ENCODE data around the gene PDE6B.

Gene PDE6B

DNA sequence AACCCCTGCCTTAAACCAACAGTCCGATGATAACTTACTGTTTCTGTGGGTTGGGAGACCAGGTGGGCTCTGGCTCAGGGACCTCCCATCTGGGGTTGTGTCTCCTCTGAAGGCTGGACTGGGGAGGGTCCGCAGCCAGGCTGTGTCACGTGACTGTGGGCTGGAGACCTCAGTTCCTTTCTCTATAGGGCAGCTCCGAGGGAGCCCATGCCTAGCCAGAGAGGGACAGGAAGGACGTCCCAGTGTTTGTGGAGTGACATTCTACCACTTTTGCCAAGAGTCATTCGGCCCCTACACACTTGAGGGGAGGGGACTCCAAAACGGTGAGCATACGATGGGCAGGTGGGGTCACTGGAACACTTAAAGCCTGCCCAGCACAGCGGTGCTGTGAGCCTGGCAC lies 84.7 kb downstream of the PDE6B start:
- Histone ChIP-seq H3K27ac (ENCODE audit: low read length) (no peak overlapping the region), H3K4me3 (ENCODE audit: low read depth in 1 of 2, low read length in 2 of 2) (no peak overlapping the region), H3K27me3 (ENCODE audit: low read depth, low read length) (no peaks in the 10 kb centered on the region), H3K9me3 (ENCODE audit: control insufficient read depth in 1 of 2, low read length in 2 of 2) (no peaks in the 10 kb centered on the region), H3K4me1 (ENCODE audit: control insufficient read depth in 1 of 2, insufficient read depth in 2 of 2, low read length in 2 of 2) (peaks cover 13 to 25% of the 10 kb centered on the region in 2 donors), H3K36me3 (ENCODE audit: control insufficient read depth in 1 of 2, insufficient read depth in 2 of 2, low read length in 2 of 2) (peaks cover 0 to 7% of the 10 kb centered on the region in 2 donors)

DNA sequence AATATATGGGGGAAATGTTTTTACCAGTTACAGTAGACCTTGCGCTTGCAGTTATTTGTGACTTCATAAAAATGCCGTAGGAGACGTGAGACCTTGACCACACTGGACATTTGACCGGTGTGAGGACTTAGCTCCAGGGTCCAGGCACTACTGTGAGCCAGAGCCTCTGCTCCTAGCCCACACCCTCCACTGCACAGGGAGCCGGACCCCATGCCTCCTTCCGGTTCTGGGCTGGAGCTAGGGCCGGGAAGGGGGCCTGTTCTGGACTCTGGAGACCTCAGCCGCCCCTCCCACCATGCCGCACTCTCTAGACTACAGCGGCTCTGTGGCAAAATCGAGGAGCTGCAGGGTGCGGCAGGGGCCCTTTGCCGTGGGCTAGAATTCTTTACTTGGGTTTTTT lies 85.5 kb downstream of the PDE6B start:
- no peak overlapping the region for H3K4me3 ChIP-seq (ENCODE audit: low read depth in 1 of 2, low read length in 2 of 2)
- peaks cover 12 to 25% of the 10 kb centered on the region in 2 donors for H3K4me1 ChIP-seq (ENCODE audit: control insufficient read depth in 1 of 2, insufficient read depth in 2 of 2, low read length in 2 of 2)
- no peak overlapping the region for H3K27ac ChIP-seq (ENCODE audit: low read length)

DNA sequence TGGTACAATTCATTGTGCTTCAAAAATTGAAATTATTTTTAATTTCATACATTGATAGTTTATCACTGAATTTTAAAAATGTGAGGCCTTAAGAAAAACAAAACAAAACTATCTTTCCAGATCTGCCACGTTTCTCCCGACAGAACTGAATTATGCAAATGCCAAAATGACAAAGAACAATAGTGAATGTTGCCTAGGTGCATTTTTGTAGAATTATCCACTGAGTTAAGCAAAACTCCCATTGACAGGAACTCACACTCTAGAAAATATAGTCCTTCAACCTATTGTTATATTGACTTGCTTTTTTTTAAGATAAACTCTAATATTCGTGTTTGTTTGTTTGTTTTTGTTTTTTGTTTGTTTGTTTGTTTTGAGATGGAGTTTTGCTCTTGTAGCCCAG lies 86.7 kb downstream of the PDE6B start:
- no peak overlapping the region for H3K4me3 ChIP-seq (ENCODE audit: low read depth in 1 of 2, low read length in 2 of 2)
- peaks cover 9 to 20% of the 10 kb centered on the region in 2 donors for H3K4me1 ChIP-seq (ENCODE audit: control insufficient read depth in 1 of 2, insufficient read depth in 2 of 2, low read length in 2 of 2)
- H3K27ac ChIP-seq (ENCODE audit: low read length): no peak overlapping the region
- H3K27me3 ChIP-seq (ENCODE audit: low read depth, low read length): no peaks in the 10 kb centered on the region
- H3K9me3 ChIP-seq (ENCODE audit: control insufficient read depth in 1 of 2, low read length in 2 of 2): no peaks in the 10 kb centered on the region
- H3K36me3 ChIP-seq (ENCODE audit: control insufficient read depth in 1 of 2, insufficient read depth in 2 of 2, low read length in 2 of 2): peaks cover 0 to 7% of the 10 kb centered on the region in 2 donors

More for the DNA sequence above, 85.5 kb downstream of the PDE6B start:
- H3K9me3 ChIP-seq (ENCODE audit: control insufficient read depth in 1 of 2, low read length in 2 of 2): no peaks in the 10 kb centered on the region
- no peaks in the 10 kb centered on the region for H3K27me3 ChIP-seq (ENCODE audit: low read depth, low read length)
- H3K36me3 ChIP-seq (ENCODE audit: control insufficient read depth in 1 of 2, insufficient read depth in 2 of 2, low read length in 2 of 2): peaks cover 0 to 7% of the 10 kb centered on the region in 2 donors

DNA sequence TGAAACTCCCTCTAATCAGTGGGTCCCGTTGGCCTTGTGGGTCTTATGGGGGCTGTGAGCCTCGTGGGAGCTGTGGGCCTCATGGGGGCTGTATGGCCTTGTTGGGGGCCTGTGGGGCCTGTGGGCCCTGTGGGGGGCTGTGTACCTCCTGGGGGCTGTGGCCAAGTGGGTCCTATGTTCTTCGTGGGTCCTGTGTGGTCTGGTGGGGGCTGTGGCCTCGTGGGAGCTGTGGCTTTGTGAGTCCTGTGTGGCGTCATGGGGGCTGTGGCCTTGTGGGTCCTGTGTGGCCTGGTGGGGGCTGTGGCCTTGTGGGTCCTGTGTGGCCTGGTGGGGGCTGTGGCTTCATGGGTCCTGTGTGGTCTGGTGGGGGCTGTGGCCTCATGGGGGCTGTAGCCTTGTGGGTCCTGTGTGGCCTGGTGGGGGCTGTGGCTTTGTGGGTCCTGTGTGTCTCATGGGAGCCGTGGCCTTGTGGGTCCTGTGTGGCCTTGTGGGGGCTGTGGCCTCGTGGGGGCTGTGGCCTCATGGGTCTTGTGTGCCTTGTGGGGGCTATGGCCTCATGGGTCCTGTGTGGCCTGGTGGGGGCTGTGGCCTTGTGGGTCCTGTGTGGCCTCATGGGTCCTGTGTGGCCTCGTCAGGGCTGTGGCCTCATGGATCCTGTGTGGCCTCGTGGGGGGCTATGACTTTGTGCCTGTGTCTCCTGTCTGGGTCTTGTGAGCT lies 87.7 kb downstream of the PDE6B start:
- H3K36me3 ChIP-seq (ENCODE audit: control insufficient read depth in 1 of 2, insufficient read depth in 2 of 2, low read length in 2 of 2): peaks cover 0 to 7% of the 10 kb centered on the region in 2 donors
- peaks cover 6 to 10% of the 10 kb centered on the region in 2 donors for H3K4me1 ChIP-seq (ENCODE audit: control insufficient read depth in 1 of 2, insufficient read depth in 2 of 2, low read length in 2 of 2)
- H3K4me3 ChIP-seq (ENCODE audit: low read depth in 1 of 2, low read length in 2 of 2): no peak overlapping the region
- H3K27me3 ChIP-seq (ENCODE audit: low read depth, low read length): no peaks in the 10 kb centered on the region
- no peaks in the 10 kb centered on the region for H3K9me3 ChIP-seq (ENCODE audit: control insufficient read depth in 1 of 2, low read length in 2 of 2)
- H3K27ac ChIP-seq (ENCODE audit: low read length): no peak overlapping the region

DNA sequence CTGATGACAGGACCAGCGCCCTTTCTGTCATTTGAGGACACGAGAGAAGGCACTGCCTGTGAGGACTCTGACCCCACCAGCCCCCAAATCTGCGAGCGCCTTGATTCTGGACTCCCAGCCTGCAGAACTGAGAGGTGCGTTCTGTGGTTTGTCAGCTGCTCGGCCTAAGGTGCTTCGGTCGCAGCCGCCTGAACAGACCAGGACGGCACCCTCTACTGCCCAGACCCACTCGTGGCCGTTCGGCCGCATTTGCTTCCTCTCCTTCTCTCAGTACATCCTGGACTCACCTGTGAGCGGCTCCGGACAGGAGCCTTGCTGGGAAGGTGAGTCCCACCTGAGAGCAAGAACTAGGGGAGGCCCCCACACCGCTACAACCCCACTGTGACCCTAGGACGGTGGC lies 88.7 kb downstream of the PDE6B start:
- Histone ChIP-seq H3K9me3 (ENCODE audit: control insufficient read depth in 1 of 2, low read length in 2 of 2) (no peaks in the 10 kb centered on the region), H3K4me1 (ENCODE audit: control insufficient read depth in 1 of 2, insufficient read depth in 2 of 2, low read length in 2 of 2) (peaks cover 0 to under 1% of the 10 kb centered on the region in 2 donors)

DNA sequence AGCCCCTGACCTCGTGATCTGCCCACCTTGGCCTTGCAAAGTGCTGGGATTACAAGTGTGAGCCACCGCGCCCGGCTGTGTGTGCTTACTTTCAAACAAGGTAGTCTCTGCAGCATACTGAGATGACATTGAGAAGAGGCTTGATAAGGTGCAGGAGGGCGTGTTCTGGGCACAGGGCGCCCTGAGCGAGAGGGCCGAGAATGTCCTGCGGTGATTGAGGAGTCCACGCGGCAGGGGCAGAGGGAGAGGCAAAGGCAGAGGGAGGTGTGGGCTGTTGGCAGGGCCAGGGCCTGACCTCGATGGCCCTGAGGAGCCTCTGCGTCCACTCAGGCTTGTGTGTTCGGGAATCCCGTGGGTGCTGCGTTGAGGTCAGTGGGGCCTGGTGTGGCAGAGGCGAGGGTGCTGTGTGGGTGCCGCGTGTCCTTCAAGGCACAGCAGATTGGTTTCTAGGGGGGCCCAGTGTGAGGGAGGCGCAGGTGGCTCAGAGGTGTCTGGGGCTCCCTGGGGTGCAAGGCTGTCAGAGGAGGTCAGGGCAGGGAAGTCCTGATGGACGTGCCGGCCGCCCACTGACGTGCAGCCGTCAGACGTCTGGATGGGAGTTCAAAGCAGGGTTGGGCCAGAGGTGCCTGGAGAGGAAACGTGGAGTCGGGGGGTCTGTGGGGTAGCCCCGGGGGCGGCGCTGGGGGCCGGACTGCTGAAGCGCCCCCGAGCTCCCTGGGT lies 92.4 kb downstream of the PDE6B start:
- Histone ChIP-seq H3K4me1 (ENCODE audit: control insufficient read depth in 1 of 2, insufficient read depth in 2 of 2, low read length in 2 of 2) (peaks cover 0 to 9% of the 10 kb centered on the region in 2 donors), H3K9me3 (ENCODE audit: control insufficient read depth in 1 of 2, low read length in 2 of 2) (no peaks in the 10 kb centered on the region), H3K27ac (ENCODE audit: low read length) (no peak overlapping the region), H3K27me3 (ENCODE audit: low read depth, low read length) (no peaks in the 10 kb centered on the region), H3K4me3 (ENCODE audit: low read depth in 1 of 2, low read length in 2 of 2) (no peak overlapping the region), H3K36me3 (ENCODE audit: control insufficient read depth in 1 of 2, insufficient read depth in 2 of 2, low read length in 2 of 2) (peaks cover 0 to 9% of the 10 kb centered on the region in 2 donors)

More for the DNA sequence above, 88.7 kb downstream of the PDE6B start:
- peaks cover 0 to 7% of the 10 kb centered on the region in 2 donors for H3K36me3 ChIP-seq (ENCODE audit: control insufficient read depth in 1 of 2, insufficient read depth in 2 of 2, low read length in 2 of 2)
- no peak overlapping the region for H3K4me3 ChIP-seq (ENCODE audit: low read depth in 1 of 2, low read length in 2 of 2)
- H3K27me3 ChIP-seq (ENCODE audit: low read depth, low read length): no peaks in the 10 kb centered on the region
- H3K27ac ChIP-seq (ENCODE audit: low read length): no peak overlapping the region

DNA sequence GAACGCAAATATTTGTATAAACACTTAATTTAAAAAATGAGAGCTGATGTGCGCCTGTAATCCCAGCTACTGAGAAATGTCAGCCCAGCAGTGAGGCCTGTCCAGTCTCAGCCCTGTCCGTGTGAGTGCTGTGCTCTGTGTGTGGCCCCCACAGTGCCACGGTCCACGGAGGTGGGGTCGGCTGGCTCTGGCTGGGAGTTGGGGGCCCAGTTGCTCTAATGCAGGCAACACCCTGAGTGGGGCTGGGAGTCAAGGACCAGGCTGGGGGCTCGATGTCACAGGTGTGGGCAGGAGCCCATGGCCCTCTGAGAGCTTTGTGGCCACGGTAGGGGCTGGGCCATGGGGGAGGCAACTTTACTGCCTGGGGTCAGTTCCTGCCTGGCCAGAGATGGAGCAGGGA lies 93.1 kb downstream of the PDE6B start:
- H3K4me3 ChIP-seq (ENCODE audit: low read depth in 1 of 2, low read length in 2 of 2): no peak overlapping the region
- H3K4me1 ChIP-seq (ENCODE audit: control insufficient read depth in 1 of 2, insufficient read depth in 2 of 2, low read length in 2 of 2): peaks cover 0 to 9% of the 10 kb centered on the region in 2 donors
- no peaks in the 10 kb centered on the region for H3K9me3 ChIP-seq (ENCODE audit: control insufficient read depth in 1 of 2, low read length in 2 of 2)
- H3K27me3 ChIP-seq (ENCODE audit: low read depth, low read length): no peaks in the 10 kb centered on the region
- no peak overlapping the region for H3K27ac ChIP-seq (ENCODE audit: low read length)
- peaks cover 0 to 15% of the 10 kb centered on the region in 2 donors for H3K36me3 ChIP-seq (ENCODE audit: control insufficient read depth in 1 of 2, insufficient read depth in 2 of 2, low read length in 2 of 2)
